HG03521 (cell line): ENCODE results near the gene OVCA2.

Source experiments
- ATAC-seq: cut with Tn5 transposase; IDR thresholded peaks from one replicate; pipeline ENCODE4 v1.9.1; 2021; ENCODE audit warnings: mild to moderate bottlenecking, moderate library complexity; ENCODE audit not compliant: unreplicated experiment

Gene OVCA2

DNA sequence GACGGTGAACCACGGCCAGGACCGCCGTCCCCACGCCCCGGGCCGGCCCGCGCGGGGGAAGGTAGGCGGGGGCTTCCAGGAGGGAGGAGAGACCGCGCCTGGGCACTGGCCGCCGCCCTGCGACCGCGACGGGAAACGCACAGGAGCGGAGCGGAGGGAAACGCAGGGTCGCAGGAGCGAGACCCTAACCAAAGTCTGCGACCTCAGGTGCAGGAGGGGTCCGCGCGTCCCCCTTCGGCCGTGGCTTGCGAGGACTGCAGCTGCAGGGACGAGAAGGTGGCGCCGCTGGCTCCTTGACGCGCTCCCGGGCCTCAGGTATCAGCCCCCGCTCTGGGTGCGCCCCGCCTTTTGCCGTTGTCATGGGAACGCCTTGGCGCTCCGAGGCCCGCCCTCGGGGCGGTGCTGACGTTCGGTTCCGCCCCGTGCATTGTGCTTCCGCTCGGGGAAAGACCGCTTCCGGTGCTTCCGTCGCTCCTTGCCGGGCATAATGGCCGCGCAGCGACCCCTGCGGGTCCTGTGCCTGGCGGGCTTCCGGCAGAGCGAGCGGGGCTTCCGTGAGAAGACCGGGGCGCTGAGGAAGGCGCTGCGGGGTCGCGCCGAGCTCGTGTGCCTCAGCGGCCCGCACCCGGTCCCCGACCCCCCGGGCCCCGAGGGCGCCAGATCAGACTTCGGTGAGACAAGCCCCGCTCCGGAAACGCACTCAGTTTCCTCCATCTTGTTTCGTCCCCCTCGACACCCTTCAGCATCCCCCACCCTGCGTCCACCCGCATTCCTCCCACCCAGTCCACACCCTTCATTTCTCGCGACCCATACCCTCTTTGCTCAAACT is at the start of gene OVCA2:
Gene OVCA2, plus strand, starts transcription at position 462 of the 829 bp plus-strand sequence. Its CDS starts 26 bp downstream, at position 488.
- peak; percentile 93 for ATAC-seq

DNA sequence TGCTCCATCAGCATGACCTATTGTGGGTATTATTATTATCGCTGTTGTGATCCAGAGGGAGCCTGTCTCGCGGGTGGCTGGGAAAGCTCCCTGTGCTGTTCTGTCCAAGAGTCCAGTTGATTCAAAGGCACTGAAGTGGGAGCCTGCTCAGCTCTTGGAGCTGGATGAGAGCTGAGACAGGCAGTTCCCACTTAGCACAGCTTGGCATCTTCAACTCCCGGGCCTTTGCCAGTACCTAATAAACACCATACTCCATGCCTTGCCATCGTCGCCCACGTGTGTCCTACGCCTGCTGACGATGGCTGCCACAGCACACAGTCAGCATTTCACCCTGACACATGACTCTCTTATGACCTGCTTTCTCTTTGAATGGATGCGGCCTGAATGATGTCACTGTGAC is 49.3 kb upstream of the OVCA2 start:
- no peak for ATAC-seq

DNA sequence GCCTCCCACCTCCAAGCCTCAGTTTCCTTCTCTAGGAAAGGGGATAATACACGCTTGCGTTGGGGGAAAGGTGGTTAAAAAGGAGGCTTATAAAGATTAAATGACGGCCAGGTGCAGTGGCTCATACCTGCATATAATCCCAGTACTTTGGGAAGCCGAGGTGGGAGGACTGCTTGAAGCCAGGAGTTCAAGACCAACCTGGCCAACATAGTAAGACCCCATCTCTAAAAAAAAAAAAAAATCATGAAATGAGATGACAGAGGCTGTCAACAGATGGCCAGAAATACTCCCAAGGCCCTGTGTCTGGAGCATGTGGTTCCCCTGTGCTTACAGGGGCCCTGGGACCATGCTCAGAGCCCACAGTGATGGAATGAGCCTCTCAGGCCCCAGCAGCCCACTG is 47.1 kb upstream of the OVCA2 start:
- no peak for ATAC-seq

DNA sequence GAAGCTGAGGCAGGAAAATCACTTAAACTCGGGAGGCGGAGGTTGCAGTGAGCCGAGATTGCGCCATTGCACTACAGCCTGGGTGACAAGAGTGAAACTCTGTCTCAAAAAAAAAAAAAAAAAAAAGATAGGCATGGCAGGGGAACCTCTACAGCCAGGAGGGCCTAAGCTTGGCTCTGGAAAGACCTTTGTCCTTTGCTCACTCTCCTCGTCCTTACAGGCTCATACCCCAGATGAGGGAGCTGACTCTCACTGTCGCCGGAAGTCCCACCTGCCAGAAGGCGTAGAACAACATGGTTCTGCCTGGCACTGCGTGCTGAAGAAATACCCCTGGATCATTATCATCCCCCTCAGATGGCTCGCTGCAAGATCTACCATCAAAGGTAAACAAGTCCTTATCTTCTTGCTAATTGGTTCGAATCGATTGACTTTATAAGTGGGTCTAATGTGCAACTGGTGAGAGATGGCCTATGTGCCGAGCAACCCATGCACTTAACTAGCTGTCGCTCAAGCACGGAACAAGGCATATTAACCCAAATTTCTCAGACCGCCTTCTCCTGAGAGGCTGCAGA is 46.4 kb upstream of the OVCA2 start:
- ATAC-seq = no peak

DNA sequence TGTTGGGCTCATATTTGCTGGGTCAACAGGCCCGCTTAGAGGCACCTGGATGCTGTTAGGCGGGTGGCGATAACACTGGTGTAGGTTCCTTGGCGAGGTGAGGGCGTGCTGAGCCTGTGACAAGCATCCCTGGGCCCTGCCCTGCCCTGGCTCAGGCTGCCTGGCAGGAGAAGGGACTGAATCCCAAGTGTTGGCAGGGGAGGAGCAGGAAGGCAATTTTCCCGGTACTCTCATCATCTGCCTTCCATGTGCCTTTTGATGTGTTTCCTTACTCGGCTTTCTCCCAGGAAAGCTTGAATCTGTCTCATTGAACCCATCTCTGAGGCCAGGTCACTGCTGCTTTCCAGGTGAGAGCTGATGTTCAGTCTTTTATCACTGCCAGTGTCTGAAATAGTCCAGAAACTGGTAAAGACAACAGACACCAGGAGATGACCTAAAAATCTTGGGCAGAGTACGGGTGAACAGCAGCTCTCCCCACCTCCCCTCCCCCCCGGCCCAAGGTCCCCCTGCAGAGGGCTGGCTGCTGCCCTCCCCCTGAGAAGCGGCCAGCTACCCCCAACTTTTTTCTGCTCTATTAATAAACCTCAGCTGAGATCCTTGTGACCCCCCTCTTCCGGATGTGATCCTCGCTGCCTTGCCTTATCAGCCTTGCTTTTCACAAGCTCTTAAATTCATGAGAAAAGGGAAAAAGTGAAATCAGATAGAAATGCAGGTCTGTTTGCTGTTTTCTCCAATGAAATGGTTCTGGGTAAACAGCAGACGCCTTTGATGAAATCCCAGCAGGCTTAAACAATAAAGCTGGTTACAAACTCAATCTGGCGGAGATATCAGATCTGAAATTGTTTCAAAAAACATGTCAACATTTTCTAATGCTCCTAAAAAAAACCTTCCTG is 45.7 kb upstream of the OVCA2 start:
- ATAC-seq = no peak

DNA sequence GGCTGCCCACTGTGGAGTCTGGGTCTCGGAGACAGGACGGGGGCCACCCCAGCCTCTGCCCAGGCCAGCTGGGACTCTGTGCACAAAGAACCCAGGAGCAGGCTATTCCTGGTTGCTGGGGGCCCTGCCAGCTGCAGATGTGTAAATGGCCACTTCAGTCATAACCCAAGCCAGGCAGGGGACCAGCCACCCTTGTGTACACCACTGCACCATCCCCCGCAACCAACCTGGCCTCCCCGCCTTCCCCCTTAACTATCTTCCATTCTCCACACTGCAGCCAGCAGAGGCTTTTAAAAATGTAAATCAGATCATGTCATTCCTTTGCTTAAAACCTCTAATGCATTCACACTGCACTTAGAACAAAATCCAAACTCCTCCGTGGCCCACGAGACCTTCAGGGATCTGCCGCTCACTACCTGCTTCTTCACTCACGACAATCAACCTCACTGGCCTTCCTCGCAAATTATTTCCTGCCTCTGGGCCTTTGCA is 45.0 kb upstream of the OVCA2 start:
- ATAC-seq = no peak

DNA sequence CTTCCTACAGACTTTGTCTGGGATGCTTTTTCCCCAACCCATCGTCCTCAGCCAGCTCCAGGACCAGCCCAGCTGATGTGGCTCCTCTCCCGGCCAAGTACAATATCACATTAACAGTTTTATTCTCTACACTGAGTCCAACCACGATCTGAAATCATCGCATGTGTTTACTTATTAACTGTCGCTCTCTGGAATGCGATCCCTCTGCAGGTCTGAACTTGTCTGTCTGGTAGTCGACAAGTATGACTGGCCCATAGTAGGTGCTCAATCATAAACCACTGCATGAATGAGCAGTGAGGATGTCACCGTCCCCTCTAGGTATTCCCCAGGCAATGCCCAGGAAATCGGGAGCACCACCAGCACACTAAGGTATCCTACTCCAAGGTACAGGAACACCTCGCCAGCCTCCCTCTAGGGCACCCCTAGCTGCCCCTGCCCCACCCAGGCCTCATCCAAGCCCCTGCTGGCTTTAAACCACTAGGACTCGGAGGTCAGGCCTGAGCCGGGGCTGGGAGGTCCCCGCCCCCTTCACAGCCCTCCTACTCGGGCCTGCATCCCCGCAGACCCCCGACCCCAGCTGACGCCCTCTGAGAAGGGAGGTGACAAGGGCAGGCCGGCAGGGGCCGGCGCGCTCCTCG is 44.4 kb upstream of the OVCA2 start:
- no peak for ATAC-seq

DNA sequence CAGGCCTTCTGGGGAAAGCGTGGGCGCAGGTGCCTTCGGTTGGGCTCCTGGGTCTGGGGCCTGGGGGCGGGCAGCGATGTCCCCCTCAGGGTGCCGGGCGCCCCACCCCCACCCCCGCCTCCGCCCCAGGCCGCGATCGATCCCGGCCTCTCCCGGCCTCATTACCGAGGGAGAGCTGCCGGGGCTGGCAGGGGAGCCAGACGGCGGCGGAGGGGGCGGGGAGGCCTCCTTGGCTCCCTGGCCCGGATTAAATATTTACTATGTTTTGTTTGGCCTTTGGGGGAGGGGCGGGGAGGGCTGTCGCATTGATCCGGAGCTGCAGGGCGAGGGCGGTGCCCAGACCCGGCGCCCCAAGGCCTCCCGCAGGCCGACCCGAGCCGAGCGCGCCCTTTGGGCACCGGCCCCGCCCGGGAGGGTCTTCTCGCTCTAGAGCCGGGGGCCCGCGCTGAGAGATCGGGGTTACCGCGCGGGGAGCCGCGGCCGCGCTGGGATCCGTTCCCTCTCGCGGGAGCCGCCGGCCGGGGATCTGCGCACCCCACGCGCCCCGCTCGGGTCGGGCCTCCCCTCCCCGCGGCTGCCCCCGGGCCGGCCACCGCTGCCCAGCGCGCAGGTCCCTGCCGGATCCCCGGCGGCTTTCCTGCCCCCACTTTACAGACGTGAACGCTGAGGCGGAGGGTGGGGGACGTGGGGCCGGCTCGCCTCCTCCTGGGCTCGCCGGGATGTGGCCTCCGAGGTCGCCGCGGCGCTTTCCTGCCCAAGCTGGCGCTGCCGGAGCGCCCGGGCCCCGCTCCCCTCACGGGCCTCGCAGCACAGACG is 43.7 kb upstream of the OVCA2 start:
- ATAC-seq = no peak

DNA sequence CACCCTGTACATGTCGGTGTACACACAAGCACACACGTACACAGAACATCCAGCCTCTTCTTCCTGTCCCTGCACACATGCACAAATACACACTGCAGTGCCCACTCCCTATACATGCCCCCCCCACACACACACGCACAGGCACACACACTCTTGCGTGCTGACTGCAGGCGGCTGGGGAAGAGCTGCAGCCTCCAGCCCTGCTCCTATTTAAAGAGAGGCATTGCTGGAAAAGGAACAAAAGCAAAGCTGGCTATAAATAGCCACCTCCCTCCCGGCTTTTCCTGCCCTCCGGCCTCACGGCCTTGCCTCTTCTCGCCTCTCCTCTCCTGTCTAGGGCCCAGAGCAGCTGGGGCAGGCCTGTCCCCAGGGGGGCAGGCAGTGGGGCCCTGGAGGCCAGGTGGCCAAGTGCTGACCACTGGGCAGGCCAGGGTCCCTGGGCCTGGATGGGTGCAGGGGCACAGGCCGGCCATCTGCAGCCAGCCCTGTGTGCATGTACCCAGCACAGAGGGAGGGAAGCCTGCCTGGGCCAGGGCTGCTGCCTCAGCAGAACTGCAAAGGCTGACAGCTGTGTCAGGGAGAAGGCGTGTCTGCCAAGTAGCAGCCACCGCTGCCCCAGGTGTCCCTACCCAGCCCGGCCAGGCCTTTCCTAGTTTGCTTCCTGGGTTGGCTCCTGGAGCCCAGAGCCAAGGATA is 42.1 kb upstream of the OVCA2 start:
- ATAC-seq = no peak

DNA sequence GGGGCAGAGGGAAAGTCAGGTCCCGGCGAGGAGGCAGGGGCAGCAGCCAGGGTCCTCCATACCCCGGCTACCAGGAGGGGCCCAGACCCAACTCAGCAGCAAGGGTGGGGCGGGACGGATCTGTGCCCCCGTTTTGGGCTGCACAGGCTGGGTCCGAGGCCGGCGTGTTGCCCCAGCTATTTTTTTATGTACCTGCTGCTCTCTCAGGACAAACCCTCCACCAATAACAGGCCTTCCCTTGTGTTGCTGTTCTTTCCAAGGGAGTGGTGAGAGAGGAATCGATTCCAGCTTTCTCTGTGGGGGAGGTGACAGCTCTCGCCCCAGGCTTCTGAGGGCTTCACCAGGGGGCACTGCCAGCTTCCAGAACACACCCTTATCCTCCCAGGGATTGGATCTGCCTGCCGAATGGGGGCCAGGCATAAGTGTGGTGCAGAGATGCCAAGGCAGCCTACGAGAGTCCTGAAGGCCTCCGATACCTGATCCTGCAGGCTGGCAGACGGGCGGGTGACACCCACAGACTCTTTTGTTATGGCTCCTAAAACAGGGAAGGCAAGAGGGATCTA is 39.0 kb upstream of the OVCA2 start:
- no peak for ATAC-seq

DNA sequence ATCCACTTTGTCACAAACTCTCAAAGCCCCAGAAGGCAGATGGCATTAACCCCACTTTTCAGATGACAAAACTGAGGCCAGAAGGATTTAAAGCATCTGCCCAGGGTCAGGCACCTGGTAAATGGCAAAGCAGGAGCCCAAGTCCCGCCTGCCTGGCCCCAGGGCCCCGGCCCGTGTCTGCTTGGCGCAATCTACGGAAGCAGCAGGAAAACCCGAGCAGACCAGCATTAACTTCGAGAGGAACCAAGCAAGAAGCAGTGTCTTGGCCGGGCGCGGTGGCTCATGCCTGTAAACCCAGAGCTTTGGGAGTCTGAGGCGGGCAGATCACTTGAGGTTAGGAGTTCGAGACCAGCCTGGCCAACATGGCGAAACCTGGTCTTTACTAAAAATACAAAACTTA is 38.3 kb upstream of the OVCA2 start:
- ATAC-seq = no peak

DNA sequence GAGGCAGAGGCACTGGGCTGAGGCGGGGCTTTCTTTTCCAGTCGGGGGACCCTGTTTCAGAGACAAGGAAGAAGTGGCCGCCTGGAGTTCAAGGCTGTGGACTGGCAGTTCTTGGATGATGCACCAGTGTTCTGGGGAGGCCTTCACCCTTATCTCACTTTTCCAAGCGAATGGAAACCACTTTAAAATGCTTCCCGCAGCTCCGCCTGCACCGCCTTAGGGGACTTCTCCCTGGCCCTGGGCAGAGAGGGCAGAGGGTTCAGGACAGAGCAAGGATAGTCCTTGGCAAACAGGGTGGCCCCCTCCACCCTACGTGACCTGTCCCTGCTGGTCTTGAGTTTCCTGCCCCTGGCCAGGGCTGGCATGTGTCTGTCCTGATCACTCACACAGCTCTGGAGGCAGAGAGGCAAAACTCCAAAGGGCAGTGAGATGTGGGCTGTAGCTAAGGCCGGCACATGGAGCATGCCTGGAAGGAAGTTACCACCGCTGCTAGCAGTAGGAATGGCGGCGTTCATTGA is 37.3 kb upstream of the OVCA2 start:
- ATAC-seq = no peak

DNA sequence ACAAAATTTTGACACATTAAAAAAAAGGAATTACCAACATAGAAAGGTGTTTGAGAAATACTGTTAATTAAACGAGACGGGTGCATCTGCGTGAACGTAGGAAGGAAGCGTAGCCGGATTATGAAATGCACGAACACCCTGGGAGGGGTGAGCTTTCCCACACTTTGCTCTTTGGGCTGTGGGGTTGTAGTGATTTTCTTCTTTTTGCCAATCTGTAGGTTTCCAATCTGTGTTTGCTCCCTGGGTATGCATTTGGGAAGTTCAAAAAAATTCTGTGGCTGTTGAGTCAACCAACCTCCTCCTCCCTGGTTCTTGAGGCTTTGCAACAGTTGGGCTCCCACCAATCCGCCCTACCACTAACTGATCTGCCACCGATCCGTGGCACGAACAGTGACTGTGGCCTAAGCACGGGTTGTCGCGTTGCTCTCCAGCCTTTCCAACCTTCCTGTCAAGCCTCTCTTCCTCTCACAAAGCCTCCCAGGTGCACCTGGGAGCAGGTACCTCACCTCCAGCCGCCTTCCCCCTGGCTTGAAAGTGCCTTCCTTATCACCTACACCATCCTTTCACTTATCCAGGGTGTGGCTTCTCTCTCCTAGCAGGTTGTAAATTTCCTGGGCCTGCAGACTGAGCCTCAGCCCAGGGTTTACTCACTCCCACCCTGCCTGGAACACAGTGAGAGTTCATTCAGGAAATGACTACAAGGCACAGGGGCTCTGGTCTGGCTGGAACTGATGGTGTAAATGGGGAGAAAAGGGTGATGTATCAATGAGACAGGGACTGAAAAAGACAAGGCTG is 33.3 kb upstream of the OVCA2 start:
- no peak for ATAC-seq

DNA sequence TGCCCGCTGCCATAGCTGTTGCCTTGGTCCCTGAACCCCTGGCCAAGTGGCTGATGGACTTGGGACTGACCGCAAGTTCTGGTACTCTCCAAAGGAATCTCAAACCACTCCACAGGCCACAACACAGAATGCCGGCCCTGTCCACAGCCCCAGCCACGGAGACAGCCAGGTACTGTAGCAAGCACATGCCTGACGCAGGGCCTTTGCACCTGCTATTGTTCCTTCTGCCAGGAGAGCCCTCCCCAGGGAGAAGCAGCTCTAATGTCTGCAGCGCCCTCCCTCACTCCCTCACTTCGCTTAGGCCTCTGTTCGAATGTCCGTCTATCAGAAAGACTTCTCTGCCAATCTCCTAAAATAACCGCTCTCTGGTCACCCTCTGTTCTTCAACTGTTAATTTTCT is 32.1 kb upstream of the OVCA2 start:
- ATAC-seq = no peak

DNA sequence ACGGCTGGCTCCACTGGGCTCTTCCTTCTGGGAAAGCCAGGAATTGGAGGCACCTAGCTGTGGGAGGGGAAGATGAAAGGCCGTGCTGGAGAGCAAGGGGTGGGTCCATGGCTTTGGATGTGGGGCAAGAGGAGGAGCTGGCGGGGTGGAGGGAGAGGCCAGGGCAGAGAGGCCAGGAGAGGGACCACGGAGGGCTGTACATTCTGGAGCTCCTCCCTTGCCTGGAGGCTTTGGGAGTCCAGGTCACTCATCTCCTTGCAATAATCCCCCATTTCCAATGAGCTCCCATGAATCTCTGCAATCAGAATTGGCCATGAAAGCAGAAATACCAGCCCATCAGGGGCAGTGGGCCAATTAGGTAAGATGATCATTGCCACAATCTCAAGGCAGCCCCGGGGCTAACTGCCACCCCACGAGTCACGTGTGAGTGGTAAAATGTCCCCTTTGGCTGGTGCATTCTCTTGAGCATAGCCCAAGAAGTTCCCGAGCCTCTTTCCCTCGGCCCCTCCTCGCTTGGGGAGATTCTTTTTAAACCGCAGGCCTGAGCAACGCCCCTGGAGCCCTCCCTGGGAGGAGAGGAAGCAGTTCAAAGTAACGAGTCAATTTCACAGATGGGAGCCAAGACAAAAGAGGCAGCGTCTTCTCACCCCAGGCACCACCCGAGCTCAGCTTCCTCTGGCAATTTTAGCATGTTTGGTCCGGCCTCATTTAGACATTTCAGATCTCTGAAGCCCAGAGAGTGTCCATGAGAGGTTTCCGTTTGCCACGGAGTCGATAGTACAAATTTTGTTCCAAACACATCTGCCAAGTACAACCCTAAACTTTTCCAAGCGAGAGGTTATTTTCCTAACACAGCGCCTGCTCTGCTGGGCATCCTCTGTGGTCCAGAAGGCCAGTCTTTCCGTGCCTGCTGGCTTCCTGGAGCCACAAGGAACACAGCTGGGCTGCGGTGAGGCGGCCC is 30.1 kb upstream of the OVCA2 start:
- ATAC-seq = no peak

DNA sequence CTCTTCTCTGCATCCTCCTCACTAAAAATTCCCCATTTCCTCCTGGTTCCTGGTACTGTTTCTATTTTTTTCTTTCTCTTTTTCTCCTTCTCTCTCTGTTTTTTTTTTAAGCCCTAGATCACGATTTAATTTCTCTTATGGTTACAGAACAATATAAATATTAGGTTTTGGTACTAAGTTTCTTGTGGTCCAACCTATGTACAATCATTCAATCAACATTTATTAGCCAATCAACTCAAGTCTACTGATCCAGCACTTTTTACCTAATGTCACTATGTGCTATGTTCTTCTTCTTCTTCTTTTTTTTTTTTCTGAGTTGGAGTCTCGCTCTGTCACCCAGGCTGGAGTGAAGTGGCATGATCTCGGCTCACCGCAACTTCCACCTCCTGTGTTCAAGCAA is 29.3 kb upstream of the OVCA2 start:
- no peak for ATAC-seq
